Measurements from ENCODE around the gene S100A2. TPM values are rescaled to one million over a fixed set of nuclear protein-coding genes. Genes with fewer than 3 reads are reported as not detected.

The S100A2 gene
- total and polyA plus RNA-seq, 2 experiments from 2014 or later = 0.66 to 0.89 TPM

DNA sequence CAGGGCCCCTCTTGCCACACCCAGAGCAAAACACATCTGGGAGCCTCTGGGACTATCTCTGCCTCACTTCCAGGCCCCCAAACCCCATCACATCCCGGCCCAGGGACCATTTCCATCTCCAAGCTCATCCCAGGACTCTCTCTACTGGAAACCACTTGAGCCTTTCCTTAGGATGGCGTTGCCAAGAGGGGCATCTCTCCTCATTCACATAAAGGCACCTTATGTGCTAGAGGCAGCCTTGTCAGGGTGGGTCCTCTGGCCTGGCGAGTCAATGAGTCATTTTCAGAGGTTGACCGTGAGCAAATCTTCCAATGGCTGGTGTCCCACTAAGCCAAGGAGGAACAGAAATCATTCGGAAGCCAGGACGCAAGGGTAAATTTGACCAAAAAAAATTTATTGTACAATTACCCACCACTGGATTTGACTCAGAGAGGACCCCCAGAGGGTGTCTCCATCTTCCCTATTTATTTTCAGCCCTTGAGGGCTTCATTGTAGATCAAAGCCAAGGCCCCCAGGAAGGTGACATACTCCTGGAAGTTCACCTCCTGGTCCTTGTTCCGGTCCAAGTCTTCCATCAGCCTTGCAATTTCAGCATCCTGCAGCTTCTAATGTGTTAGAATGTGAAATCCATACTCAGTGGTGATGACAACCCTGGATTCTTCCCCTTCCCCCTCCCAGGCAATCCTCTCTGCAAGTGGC is 31.3 kb downstream of the S100A2 start:
- peaks cover 16% of the 10 kb centered on the region; the same call in 1 of the 2 replicates for H3F3A ChIP-seq (replicated peaks; ENCODE audit: low read depth)

More for the DNA sequence above, 31.3 kb downstream of the S100A2 start:
- Mint-ChIP-seq H3K27me3 (ENCODE audit: insufficient read depth, low read depth, poor library complexity) (peaks cover 35% of the 10 kb centered on the region), H3K4me1 (peaks cover 43% of the 10 kb centered on the region), H3K9me3 (no peaks in the 10 kb centered on the region), H3K36me3 (ENCODE audit: low read depth) (no peaks in the 10 kb centered on the region; the same call in 2 of the 3 replicates), H3K27ac (no peak overlapping the region), H3K4me3 (peak overlapping the region; percentile 73; the same call in 1 of the 3 replicates)
- TF ChIP-seq, protein P1, sequence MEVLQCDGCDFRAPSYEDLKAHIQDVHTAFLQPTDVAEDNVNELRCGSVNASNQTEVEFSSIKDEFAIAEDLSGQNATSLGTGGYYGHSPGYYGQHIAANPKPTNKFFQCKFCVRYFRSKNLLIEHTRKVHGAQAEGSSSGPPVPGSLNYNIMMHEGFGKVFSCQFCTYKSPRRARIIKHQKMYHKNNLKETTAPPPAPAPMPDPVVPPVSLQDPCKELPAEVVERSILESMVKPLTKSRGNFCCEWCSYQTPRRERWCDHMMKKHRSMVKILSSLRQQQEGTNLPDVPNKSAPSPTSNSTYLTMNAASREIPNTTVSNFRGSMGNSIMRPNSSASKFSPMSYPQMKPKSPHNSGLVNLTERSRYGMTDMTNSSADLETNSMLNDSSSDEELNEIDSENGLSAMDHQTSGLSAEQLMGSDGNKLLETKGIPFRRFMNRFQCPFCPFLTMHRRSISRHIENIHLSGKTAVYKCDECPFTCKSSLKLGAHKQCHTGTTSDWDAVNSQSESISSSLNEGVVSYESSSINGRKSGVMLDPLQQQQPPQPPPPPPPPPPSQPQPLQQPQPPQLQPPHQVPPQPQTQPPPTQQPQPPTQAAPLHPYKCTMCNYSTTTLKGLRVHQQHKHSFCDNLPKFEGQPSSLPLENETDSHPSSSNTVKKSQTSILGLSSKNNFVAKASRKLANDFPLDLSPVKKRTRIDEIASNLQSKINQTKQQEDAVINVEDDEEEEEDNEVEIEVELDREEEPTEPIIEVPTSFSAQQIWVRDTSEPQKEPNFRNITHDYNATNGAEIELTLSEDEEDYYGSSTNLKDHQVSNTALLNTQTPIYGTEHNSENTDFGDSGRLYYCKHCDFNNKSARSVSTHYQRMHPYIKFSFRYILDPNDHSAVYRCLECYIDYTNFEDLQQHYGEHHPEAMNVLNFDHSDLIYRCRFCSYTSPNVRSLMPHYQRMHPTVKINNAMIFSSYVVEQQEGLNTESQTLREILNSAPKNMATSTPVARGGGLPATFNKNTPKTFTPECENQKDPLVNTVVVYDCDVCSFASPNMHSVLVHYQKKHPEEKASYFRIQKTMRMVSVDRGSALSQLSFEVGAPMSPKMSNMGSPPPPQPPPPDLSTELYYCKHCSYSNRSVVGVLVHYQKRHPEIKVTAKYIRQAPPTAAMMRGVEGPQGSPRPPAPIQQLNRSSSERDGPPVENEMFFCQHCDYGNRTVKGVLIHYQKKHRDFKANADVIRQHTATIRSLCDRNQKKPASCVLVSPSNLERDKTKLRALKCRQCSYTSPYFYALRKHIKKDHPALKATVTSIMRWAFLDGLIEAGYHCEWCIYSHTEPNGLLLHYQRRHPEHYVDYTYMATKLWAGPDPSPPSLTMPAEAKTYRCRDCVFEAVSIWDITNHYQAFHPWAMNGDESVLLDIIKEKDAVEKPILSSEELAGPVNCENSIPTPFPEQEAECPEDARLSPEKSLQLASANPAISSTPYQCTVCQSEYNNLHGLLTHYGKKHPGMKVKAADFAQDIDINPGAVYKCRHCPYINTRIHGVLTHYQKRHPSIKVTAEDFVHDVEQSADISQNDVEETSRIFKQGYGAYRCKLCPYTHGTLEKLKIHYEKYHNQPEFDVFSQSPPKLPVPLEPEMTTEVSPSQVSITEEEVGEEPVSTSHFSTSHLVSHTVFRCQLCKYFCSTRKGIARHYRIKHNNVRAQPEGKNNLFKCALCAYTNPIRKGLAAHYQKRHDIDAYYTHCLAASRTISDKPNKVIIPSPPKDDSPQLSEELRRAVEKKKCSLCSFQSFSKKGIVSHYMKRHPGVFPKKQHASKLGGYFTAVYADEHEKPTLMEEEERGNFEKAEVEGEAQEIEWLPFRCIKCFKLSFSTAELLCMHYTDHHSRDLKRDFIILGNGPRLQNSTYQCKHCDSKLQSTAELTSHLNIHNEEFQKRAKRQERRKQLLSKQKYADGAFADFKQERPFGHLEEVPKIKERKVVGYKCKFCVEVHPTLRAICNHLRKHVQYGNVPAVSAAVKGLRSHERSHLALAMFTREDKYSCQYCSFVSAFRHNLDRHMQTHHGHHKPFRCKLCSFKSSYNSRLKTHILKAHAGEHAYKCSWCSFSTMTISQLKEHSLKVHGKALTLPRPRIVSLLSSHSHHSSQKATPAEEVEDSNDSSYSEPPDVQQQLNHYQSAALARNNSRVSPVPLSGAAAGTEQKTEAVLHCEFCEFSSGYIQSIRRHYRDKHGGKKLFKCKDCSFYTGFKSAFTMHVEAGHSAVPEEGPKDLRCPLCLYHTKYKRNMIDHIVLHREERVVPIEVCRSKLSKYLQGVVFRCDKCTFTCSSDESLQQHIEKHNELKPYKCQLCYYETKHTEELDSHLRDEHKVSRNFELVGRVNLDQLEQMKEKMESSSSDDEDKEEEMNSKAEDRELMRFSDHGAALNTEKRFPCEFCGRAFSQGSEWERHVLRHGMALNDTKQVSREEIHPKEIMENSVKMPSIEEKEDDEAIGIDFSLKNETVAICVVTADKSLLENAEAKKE (CRISPR knock-in tag; IDR thresholded peaks at IDR 0.05) = no peak
- TF ChIP-seq POLR2AphosphoS5 (IDR thresholded peaks at IDR 0.05; ENCODE audit: low read depth) (no peak), NANOG (IDR thresholded peaks at IDR 0.05; ENCODE audit: borderline replicate concordance) (no peak), CREB1 (CRISPR knock-in tag; IDR thresholded peaks at IDR 0.05; ENCODE audit: low read depth) (no peak), EZH2 (IDR thresholded peaks at IDR 0.05; ENCODE audit: low read depth, unreplicated experiment) (no peak)
- TF ChIP-seq, protein P2, sequence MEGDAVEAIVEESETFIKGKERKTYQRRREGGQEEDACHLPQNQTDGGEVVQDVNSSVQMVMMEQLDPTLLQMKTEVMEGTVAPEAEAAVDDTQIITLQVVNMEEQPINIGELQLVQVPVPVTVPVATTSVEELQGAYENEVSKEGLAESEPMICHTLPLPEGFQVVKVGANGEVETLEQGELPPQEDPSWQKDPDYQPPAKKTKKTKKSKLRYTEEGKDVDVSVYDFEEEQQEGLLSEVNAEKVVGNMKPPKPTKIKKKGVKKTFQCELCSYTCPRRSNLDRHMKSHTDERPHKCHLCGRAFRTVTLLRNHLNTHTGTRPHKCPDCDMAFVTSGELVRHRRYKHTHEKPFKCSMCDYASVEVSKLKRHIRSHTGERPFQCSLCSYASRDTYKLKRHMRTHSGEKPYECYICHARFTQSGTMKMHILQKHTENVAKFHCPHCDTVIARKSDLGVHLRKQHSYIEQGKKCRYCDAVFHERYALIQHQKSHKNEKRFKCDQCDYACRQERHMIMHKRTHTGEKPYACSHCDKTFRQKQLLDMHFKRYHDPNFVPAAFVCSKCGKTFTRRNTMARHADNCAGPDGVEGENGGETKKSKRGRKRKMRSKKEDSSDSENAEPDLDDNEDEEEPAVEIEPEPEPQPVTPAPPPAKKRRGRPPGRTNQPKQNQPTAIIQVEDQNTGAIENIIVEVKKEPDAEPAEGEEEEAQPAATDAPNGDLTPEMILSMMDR (conservative IDR thresholded peaks at IDR 0.05; ENCODE audit: low read depth in 2 of 2) = no peak
- TF ChIP-seq, protein P3, sequence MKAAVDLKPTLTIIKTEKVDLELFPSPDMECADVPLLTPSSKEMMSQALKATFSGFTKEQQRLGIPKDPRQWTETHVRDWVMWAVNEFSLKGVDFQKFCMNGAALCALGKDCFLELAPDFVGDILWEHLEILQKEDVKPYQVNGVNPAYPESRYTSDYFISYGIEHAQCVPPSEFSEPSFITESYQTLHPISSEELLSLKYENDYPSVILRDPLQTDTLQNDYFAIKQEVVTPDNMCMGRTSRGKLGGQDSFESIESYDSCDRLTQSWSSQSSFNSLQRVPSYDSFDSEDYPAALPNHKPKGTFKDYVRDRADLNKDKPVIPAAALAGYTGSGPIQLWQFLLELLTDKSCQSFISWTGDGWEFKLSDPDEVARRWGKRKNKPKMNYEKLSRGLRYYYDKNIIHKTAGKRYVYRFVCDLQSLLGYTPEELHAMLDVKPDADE (IDR thresholded peaks at IDR 0.05) = no peak
- Histone ChIP-seq H3K27ac (ENCODE audit: low read depth) (no peak overlapping the region), H2AFZ (no peak overlapping the region), H3K79me2 (replicated peaks; ENCODE audit: insufficient read depth) (no peaks in the 10 kb centered on the region), H3K36me3 (ENCODE audit: insufficient read depth) (no peaks in the 10 kb centered on the region), H3K27me3 (ENCODE audit: insufficient read depth) (peaks cover 32% of the 10 kb centered on the region), H3K4me1 (ENCODE audit: insufficient read depth) (peaks cover 37% of the 10 kb centered on the region), H4K20me1 (replicated peaks; ENCODE audit: insufficient read depth) (no peaks in the 10 kb centered on the region), H3K9me2 (ENCODE audit: insufficient read depth) (no peaks in the 10 kb centered on the region), H3K4me2 (peak overlapping the region; percentile 78; the same call in 1 of the 2 replicates), H3K4me3 (no peak overlapping the region)
- ATAC-seq (no peak), DNase-seq (ENCODE audit: low spot score) (no peak)

All from GM23338 (cell line).